GM12878 (cell line): ENCODE measurements around the gene FGFRL1.

Source experiments
- EGR1 ChIP-seq, 2 experiments: IDR thresholded peaks; 1 replicate in 1 of 2; 2 replicates in 1 of 2; pipeline ENCODE4 v1.6.1; 2011 to 2012; ENCODE audit warnings: low read depth in 2 of 2, low read length in 2 of 2, borderline replicate concordance in 1 of 2, mild to moderate bottlenecking in 1 of 2, moderate library complexity in 1 of 2
- EZH2 ChIP-seq: IDR thresholded peaks from 2 replicates; pipeline ENCODE4 v1.6.1; 2012; ENCODE audit warnings: low read depth, mild to moderate bottlenecking, control low read depth, inconsistent platforms, low read length, borderline replicate concordance; ENCODE audit not compliant: control insufficient read depth
- POLR2A ChIP-seq: IDR thresholded peaks from 2 replicates; pipeline ENCODE4 v1.6.1; 2011; ENCODE audit warnings: low read depth, mild to moderate bottlenecking, low read length
- ZNF687 ChIP-seq: fragments of 450-650 bp; IDR thresholded peaks from 2 replicates; pipeline ENCODE4 v1.6.1; 2017; ENCODE audit warnings: mild to moderate bottlenecking, moderate library complexity

- TF ChIP-seq EGR1 (IDR thresholded peaks at IDR 0.05; ENCODE audit: borderline replicate concordance in 1 of 2, low read depth in 2 of 2, low read length in 2 of 2) (no peak), ZNF687 (no peak), POLR2A (no peak), EZH2 (no peak)
Observed at GRCh38 chr4:1047976-1048772, 36.7 kb downstream of the FGFRL1 start.
